Measurements from ENCODE around the gene CEP72.

GRCh38 chr5:569358-569867 lies 42.7 kb upstream of the CEP72 start:
- no peak for TF ChIP-seq ZNF70 (CRISPR knock-in tag; IDR thresholded peaks at IDR 0.05)
- TF ChIP-seq PATZ1 (CRISPR knock-in tag; IDR thresholded peaks at IDR 0.05; ENCODE audit: borderline replicate concordance) = no peak
- TF ChIP-seq CSDC2 (CRISPR knock-in tag; IDR thresholded peaks at IDR 0.05) = no peak
- TF ChIP-seq TOX (CRISPR knock-in tag; IDR thresholded peaks at IDR 0.05; ENCODE audit: borderline replicate concordance) = no peak
- no peak for TF ChIP-seq ZNF8 (CRISPR knock-in tag; IDR thresholded peaks at IDR 0.05)
- TF ChIP-seq ZFP30 (CRISPR knock-in tag; IDR thresholded peaks at IDR 0.05) = no peak
- TF ChIP-seq BACH2 (CRISPR knock-in tag; IDR thresholded peaks at IDR 0.05; ENCODE audit: borderline replicate concordance) = no peak
- TF ChIP-seq ISL1 (CRISPR knock-in tag; IDR thresholded peaks at IDR 0.05) = no peak
- TF ChIP-seq ESRRG (CRISPR knock-in tag; IDR thresholded peaks at IDR 0.05) = no peak
- no peak for TF ChIP-seq ZNF565 (CRISPR knock-in tag; conservative IDR thresholded peaks at IDR 0.05; ENCODE audit: low read depth)
- no peak for TF ChIP-seq CSRNP3 (CRISPR knock-in tag; IDR thresholded peaks at IDR 0.05)
- TF ChIP-seq, protein P1, sequence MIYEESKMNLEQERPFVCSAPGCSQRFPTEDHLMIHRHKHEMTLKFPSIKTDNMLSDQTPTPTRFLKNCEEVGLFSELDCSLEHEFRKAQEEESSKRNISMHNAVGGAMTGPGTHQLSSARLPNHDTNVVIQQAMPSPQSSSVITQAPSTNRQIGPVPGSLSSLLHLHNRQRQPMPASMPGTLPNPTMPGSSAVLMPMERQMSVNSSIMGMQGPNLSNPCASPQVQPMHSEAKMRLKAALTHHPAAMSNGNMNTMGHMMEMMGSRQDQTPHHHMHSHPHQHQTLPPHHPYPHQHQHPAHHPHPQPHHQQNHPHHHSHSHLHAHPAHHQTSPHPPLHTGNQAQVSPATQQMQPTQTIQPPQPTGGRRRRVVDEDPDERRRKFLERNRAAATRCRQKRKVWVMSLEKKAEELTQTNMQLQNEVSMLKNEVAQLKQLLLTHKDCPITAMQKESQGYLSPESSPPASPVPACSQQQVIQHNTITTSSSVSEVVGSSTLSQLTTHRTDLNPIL (CRISPR knock-in tag; IDR thresholded peaks at IDR 0.05; ENCODE audit: low read depth) = no peak
- no peak for TF ChIP-seq TSHZ2 (CRISPR knock-in tag; IDR thresholded peaks at IDR 0.05)
- no peak for TF ChIP-seq GLIS3 (CRISPR knock-in tag; IDR thresholded peaks at IDR 0.05)

All from SK-N-SH treated with all-trans-retinoic acid at 6 μM for 48 hours (cell line).